GM18505 (cell line): ENCODE data around the gene EIF3D.

Experiments
- ATAC-seq: cut with Tn5 transposase; IDR thresholded peaks from one replicate; pipeline ENCODE4 v1.9.1; 2021; ENCODE audit not compliant: unreplicated experiment
- POLR2A ChIP-seq: IDR thresholded peaks from 4 replicates; pipeline ENCODE4 v1.6.1; 2011; ENCODE audit warnings: borderline replicate concordance; ENCODE audit not compliant: insufficient read depth, insufficient read length; ENCODE audit errors: extremely low read depth

The EIF3D gene

DNA sequence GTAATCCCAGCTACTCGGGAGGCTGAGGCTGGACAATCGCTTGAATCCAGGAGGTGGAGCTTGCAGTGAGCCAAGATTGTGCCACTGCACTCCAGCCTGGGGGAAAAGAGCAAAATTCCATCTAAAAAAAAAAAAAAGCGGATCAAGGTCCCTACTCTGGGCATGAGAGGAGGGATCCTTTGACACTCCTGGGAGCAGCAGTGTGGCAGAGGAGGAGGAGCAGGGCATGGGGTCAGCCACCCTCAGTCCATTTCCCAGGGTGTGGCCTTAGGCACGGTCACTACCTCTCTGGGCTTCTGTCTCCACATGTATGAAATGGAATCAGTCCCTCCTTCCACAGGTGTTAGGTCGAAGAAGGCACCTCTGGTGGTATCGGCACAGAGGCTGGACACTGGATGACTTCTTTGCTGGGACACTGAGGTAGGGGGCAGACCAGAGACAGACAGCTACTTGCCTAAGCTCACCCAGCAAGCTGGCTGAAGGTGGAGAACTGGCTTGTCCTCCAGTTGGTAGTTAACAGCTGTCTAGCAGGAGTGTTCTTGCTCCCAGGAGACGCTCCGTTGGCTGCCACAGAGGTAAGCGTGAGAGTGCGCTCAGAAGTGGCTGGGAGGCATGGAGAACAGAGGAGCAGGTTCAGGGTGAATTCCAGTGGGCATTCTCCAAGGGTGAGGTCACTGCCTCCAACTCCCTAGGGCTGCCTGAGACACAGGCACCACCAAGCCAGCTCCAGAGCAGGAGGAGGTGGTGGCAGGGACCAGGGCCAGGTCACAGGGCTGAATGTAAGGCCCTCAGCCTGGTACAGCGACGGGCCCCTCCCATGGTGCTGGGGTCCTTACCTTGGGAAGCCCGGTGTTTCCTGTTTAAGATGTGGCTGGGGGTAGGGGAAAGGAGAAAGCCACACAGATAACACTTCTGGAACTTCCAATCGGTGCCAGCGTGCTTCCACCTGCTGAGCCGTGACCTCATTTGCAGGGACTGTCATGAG, 67.0 kb downstream of the EIF3D start:
- no peak for ATAC-seq
- no peak for TF ChIP-seq POLR2A
